Gastroesophageal sphincter (tissue), 3 donors: Measurements from ENCODE around the gene OPTC.

Experiments used
- EP300 ChIP-seq: sonication (generic); formaldehyde crosslinking; IDR thresholded peaks from one replicate; pipeline ENCODE4 v1.6.1; 2017; ENCODE audit warnings: antibody characterized with exemption, mild to moderate bottlenecking
- POLR2A ChIP-seq, 2 donors: fragments of 450-650 bp; IDR thresholded peaks; one replicate each; pipeline ENCODE4 v1.6.1; 2017; ENCODE audit warnings: antibody characterized with exemption in 2 of 2, mild to moderate bottlenecking in 2 of 2, moderate library complexity in 1 of 2
- POLR2AphosphoS5 ChIP-seq: sonication (generic); formaldehyde crosslinking; IDR thresholded peaks from one replicate; pipeline ENCODE4 v1.6.1; 2017; ENCODE audit warnings: antibody characterized with exemption
- TF ChIP-seq, protein P1 (sequence below), 4 experiments: fragments of 200-600 bp in 2 of 4; fragments of 450-650 bp in 2 of 4; sonication (generic) in 1 of 4; IDR thresholded peaks; one replicate each; pipeline ENCODE4 v1.5.1; 2017 to 2019; ENCODE audit warnings: antibody characterized with exemption in 4 of 4, mild to moderate bottlenecking in 2 of 4, moderate library complexity in 2 of 4

DNA sequence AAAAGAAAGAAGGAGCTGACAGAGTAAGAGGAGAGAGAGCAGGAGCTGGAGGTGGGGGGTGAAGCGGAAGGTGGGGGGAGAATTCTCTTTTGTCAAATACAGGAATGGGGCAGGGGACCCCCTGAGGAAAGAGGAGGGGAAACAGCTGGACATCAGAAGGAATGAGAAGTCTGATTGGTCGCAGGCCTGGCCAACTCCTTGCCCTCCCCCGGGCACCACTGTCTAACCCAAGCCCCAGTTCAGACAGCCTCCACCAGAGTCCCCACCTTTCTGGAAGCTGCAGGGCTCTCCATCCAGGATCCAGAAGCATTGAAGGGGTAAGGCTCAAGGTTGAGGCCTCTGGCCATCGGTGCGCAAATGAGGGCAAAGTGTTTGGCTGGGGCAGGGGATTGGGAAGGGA is at the start of gene OPTC:
- TF ChIP-seq, protein P1, sequence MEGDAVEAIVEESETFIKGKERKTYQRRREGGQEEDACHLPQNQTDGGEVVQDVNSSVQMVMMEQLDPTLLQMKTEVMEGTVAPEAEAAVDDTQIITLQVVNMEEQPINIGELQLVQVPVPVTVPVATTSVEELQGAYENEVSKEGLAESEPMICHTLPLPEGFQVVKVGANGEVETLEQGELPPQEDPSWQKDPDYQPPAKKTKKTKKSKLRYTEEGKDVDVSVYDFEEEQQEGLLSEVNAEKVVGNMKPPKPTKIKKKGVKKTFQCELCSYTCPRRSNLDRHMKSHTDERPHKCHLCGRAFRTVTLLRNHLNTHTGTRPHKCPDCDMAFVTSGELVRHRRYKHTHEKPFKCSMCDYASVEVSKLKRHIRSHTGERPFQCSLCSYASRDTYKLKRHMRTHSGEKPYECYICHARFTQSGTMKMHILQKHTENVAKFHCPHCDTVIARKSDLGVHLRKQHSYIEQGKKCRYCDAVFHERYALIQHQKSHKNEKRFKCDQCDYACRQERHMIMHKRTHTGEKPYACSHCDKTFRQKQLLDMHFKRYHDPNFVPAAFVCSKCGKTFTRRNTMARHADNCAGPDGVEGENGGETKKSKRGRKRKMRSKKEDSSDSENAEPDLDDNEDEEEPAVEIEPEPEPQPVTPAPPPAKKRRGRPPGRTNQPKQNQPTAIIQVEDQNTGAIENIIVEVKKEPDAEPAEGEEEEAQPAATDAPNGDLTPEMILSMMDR (IDR thresholded peaks at IDR 0.05) = no peak
- no peak for TF ChIP-seq POLR2A (IDR thresholded peaks at IDR 0.05)
- TF ChIP-seq POLR2AphosphoS5 = no peak
- TF ChIP-seq EP300 = no peak
